Fibroblast of pulmonary artery (primary cell): ENCODE results near the gene DNAJC22.

Experiments
- DNase-seq: peaks from one replicate; pipeline ENCODE4 v3.0.0-alpha.2; 2010; ENCODE audit warnings: low read depth
- H3K4me3 ChIP-seq: replicated peaks from 2 replicates; pipeline ENCODE4 v1.5.1; 2011; ENCODE audit warnings: low read depth, mild to moderate bottlenecking, control low read depth, low read length, moderate library complexity
- TF ChIP-seq, protein P1 (sequence below): IDR thresholded peaks from 2 replicates; pipeline ENCODE4 v1.5.1; 2011; ENCODE audit warnings: mild to moderate bottlenecking, control low read depth, low read length, inconsistent platforms; ENCODE audit errors: missing control alignments

Gene DNAJC22

GRCh38 chr12:49345825-49346658 lies 646 bp upstream of the DNAJC22 start:
- no peak for DNase-seq
- TF ChIP-seq, protein P1, sequence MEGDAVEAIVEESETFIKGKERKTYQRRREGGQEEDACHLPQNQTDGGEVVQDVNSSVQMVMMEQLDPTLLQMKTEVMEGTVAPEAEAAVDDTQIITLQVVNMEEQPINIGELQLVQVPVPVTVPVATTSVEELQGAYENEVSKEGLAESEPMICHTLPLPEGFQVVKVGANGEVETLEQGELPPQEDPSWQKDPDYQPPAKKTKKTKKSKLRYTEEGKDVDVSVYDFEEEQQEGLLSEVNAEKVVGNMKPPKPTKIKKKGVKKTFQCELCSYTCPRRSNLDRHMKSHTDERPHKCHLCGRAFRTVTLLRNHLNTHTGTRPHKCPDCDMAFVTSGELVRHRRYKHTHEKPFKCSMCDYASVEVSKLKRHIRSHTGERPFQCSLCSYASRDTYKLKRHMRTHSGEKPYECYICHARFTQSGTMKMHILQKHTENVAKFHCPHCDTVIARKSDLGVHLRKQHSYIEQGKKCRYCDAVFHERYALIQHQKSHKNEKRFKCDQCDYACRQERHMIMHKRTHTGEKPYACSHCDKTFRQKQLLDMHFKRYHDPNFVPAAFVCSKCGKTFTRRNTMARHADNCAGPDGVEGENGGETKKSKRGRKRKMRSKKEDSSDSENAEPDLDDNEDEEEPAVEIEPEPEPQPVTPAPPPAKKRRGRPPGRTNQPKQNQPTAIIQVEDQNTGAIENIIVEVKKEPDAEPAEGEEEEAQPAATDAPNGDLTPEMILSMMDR: no peak
- peak overlapping the region; percentile 40 for H3K4me3 ChIP-seq

DNA sequence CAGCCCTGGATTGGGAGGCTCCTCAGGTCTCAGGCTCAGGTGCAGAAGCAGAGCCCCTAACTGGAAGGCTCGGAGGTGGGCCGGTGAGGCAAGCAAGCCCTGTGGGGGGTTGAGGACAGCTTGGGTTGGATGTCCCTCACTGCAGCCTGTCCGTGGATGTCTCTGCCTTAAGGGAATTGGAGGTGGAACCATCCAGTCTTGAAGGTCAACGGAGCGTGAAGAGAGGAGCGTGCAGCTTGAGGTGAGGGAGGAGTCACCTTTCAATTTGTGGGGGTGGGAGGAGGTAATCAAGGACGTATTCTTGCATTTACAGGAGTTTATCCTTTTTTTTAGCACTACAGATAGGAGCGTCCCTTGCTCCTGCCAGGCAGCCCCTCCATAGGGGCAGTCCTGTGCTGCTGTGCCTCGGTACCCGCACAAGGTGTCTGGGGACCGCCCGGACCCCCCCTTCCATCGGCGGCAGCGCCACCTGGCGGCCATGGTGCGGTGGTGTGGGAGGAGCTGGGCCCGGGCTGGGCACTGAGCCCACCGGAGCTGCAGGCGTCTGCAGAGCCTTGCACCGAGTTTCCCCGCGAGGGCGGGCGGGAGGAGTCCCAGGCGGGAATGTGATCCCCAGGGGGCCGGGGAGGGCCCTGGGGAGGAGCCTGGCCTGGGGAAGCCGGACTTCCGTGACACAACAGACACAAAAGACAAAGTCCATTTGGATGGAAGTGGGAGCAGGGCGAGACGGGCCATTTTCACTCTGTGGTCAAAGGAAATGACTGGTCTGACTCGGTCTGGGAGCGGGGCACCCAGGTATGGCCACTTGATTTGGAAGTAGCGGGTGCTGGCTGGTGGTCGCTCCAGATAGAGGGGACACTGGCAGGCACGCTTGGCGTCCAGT lies 864 bp downstream of the DNAJC22 start:
- H3K4me3 ChIP-seq: peak overlapping the region; percentile 50
- TF ChIP-seq, protein P1: peak; percentile 76
- peak; percentile 92 for DNase-seq

GRCh38 chr12:49348781-49349180 lies 2.1 kb downstream of the DNAJC22 start:
- DNase-seq: no peak
- TF ChIP-seq, protein P1: no peak
- H3K4me3 ChIP-seq: no peak overlapping the region

GRCh38 chr12:49349266-49349665 lies 2.6 kb downstream of the DNAJC22 start:
- DNase-seq: no peak
- no peak overlapping the region for H3K4me3 ChIP-seq
- TF ChIP-seq, protein P1: no peak

DNA sequence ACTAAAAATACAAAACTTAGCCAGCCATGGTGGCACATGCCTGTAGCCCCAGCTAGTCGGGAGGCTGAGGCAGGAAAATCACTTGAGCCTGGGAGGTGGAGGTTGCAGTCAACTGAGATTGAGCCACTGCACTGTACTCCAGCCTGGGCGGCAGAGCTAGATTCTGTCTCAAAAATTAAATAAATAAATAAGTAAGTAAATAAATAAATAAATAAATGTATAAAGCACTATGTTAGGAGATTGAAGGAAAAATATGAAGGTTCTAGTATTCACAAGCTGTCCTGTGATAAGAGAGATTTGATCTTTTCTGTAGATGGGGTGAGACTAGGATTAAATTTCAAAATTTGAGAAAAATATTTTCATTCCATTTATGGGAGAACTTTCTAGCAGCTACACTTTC lies 5.7 kb downstream of the DNAJC22 start:
- no peak for DNase-seq
- TF ChIP-seq, protein P1: no peak
- no peak overlapping the region for H3K4me3 ChIP-seq

GRCh38 chr12:49355913-49356312 lies 9.2 kb downstream of the DNAJC22 start:
- TF ChIP-seq, protein P1: no peak
- no peak for DNase-seq
- no peak overlapping the region for H3K4me3 ChIP-seq
